ENCODE data around the gene CLVS2. TPM values are rescaled to one million over a fixed set of nuclear protein-coding genes. Genes with fewer than 3 reads are reported as not detected.

CLVS2 gene
- total and polyA plus RNA-seq, 3 experiments from 2014 or later, result not detected

- Mint-ChIP-seq H3K27ac (peak overlapping the region in 1 of 8 donors; percentile 10), H3K36me3 (no peaks in the 10 kb centered on the region), H3K27me3 (no peaks in the 10 kb centered on the region), H3K9me3 (peaks cover 2 to 4% (median 4%) of the 10 kb centered on the region in 5 donors), H3K4me3 (no peak overlapping the region), H3K4me1 (no peaks in the 10 kb centered on the region)
- no peak for DNase-seq
- Histone ChIP-seq H3K4me3 (ENCODE audit: low read length) (no peak overlapping the region), H3K27ac (ENCODE audit: low read depth, low read length) (no peak overlapping the region), H3K36me3 (ENCODE audit: insufficient read depth, low read length) (no peaks in the 10 kb centered on the region), H3K27me3 (ENCODE audit: insufficient read depth, low read length, poor library complexity, severe bottlenecking) (no peaks in the 10 kb centered on the region), H3K4me1 (ENCODE audit: insufficient read depth, low read length) (no peaks in the 10 kb centered on the region), H3K9me3 (ENCODE audit: low read length) (no peaks in the 10 kb centered on the region)
- ChIA-PET POLR2A (no interaction called here), CTCF (no interaction called here)
These were observed 40.6 kb downstream of the CLVS2 start for GRCh38 chr6:123036648-123037047.

DNA sequence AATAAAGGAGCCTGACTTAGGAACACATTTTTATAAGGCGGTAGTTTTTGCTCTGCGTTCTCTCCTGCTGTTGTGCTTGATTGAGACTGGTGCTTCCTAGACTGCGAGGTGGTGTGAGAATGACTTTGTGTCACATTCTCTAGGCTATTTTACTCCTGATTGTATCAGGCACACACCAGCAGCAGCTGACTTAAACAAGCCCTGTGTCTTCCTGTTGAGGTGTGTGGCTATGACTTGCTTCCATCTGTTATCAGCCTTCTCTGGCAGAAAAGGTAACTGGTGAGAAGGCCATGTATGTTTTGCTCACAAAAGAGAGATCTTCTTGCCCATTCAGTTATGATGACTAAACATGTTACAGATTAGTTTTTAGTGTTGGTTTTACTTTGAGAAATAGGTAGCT lies 43.4 kb downstream of the CLVS2 start:
- H3K4me3 Mint-ChIP-seq, result no peak overlapping the region
- Histone ChIP-seq H3K27me3 (ENCODE audit: insufficient read depth, low read length, poor library complexity, severe bottlenecking) (no peaks in the 10 kb centered on the region), H3K27ac (ENCODE audit: low read depth, low read length) (no peak overlapping the region), H3K4me1 (ENCODE audit: insufficient read depth, low read length) (no peaks in the 10 kb centered on the region), H3K9me3 (ENCODE audit: low read length) (no peaks in the 10 kb centered on the region), H3K4me3 (ENCODE audit: low read length) (no peak overlapping the region), H3K36me3 (ENCODE audit: insufficient read depth, low read length) (no peaks in the 10 kb centered on the region)
- no peak overlapping the region for H3K27ac Mint-ChIP-seq
- H3K36me3 Mint-ChIP-seq, result no peaks in the 10 kb centered on the region
- no peaks in the 10 kb centered on the region for H3K4me1 Mint-ChIP-seq
- peaks cover 0 to 4% (median 3%) of the 10 kb centered on the region in 5 donors for H3K9me3 Mint-ChIP-seq
- ChIA-PET CTCF (no interaction called here), POLR2A (no interaction called here)
- H3K27me3 Mint-ChIP-seq, result no peaks in the 10 kb centered on the region
- no peak for DNase-seq

DNA sequence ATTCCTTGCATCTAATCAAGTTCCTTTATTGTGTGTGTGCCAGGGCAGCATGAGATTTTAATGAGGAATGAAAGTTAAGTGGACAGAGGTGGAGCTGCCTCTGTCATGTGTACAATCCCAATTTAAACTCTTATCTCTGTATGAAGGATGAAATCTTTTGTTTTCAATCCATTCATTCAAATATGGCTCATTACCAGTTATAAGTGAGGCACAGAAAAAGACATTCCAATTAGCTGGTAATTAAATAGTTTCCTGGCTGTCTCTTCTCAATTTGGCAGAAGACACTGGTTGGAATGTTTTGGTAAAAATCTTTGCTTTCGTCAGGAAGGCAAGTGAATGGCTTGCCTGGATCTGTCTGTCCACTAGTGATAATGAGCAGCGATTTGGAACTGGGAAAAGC lies 46.4 kb downstream of the CLVS2 start:
- H3K4me3 Mint-ChIP-seq, result no peak overlapping the region
- Histone ChIP-seq H3K36me3 (ENCODE audit: insufficient read depth, low read length) (no peaks in the 10 kb centered on the region), H3K27me3 (ENCODE audit: insufficient read depth, low read length, poor library complexity, severe bottlenecking) (no peaks in the 10 kb centered on the region), H3K27ac (ENCODE audit: low read depth, low read length) (no peak overlapping the region), H3K4me3 (ENCODE audit: low read length) (no peak overlapping the region), H3K9me3 (ENCODE audit: low read length) (no peaks in the 10 kb centered on the region), H3K4me1 (ENCODE audit: insufficient read depth, low read length) (no peaks in the 10 kb centered on the region)
- H3K4me1 Mint-ChIP-seq, result no peaks in the 10 kb centered on the region
- no peaks in the 10 kb centered on the region for H3K36me3 Mint-ChIP-seq
- no peak overlapping the region for H3K27ac Mint-ChIP-seq
- H3K27me3 Mint-ChIP-seq, result no peaks in the 10 kb centered on the region
- peaks cover 0 to 4% (median 3%) of the 10 kb centered on the region in 5 donors for H3K9me3 Mint-ChIP-seq
- ChIA-PET POLR2A (no interaction called here), CTCF (no interaction called here)
- DNase-seq, result no peak

DNA sequence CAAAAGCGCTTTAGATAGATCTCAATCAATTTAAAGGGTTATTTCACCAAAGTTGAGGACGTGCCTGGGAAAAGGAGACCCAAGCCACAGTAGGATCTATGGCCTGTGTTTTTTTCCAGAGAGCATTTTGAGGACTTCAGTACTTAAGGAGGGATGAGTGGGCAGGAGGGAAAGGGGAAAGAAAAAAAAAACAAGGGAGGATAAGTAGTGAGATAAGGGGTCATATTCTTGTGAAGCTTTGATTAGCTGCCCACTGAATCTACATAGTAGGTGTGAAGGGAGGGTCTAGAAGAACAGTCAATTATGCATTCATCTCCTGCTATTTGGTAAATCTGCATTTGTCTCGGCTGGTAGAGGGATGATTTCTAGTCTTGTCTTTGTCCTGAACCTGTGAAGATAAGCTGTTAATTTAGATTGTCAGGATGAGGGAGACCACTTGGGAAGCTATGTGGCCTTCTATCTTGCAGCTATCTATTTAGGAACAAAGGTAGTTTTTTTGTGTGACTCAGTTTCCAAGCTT lies 48.4 kb downstream of the CLVS2 start:
- no peaks in the 10 kb centered on the region for H3K9me3 ChIP-seq (ENCODE audit: low read length)
- Mint-ChIP-seq H3K9me3 (peaks cover 0 to 5% (median 3%) of the 10 kb centered on the region in 5 donors), H3K4me1 (no peaks in the 10 kb centered on the region), H3K4me3 (no peak overlapping the region), H3K27ac (no peak overlapping the region), H3K27me3 (no peaks in the 10 kb centered on the region), H3K36me3 (no peaks in the 10 kb centered on the region)
- CTCF ChIA-PET, result no interaction called here
- no peak overlapping the region for H3K4me3 ChIP-seq (ENCODE audit: low read length)
- DNase-seq, result no peak
- POLR2A ChIA-PET, result no interaction called here
- H3K27ac ChIP-seq (ENCODE audit: low read depth, low read length), result no peak overlapping the region
- no peaks in the 10 kb centered on the region for H3K27me3 ChIP-seq (ENCODE audit: insufficient read depth, low read length, poor library complexity, severe bottlenecking)
- no peaks in the 10 kb centered on the region for H3K4me1 ChIP-seq (ENCODE audit: insufficient read depth, low read length)
- H3K36me3 ChIP-seq (ENCODE audit: insufficient read depth, low read length), result no peaks in the 10 kb centered on the region

GRCh38 chr6:123053602-123054225 lies 57.7 kb downstream of the CLVS2 start:
- no peak for DNase-seq
- Histone ChIP-seq H3K4me1 (ENCODE audit: insufficient read depth, low read length) (no peaks in the 10 kb centered on the region), H3K27ac (ENCODE audit: low read depth, low read length) (no peak overlapping the region), H3K9me3 (ENCODE audit: low read length) (no peaks in the 10 kb centered on the region), H3K4me3 (ENCODE audit: low read length) (no peak overlapping the region), H3K27me3 (ENCODE audit: insufficient read depth, low read length, poor library complexity, severe bottlenecking) (no peaks in the 10 kb centered on the region), H3K36me3 (ENCODE audit: insufficient read depth, low read length) (no peaks in the 10 kb centered on the region)
- Mint-ChIP-seq H3K9me3 (peaks cover 0 to 5% (median 0%) of the 10 kb centered on the region in 5 donors), H3K27me3 (no peaks in the 10 kb centered on the region), H3K4me3 (no peak overlapping the region), H3K36me3 (no peaks in the 10 kb centered on the region), H3K4me1 (no peaks in the 10 kb centered on the region), H3K27ac (no peak overlapping the region)
- ChIA-PET CTCF (no interaction called here), POLR2A (no interaction called here)

GRCh38 chr6:123055256-123055655 lies 59.2 kb downstream of the CLVS2 start:
- Mint-ChIP-seq H3K4me3 (no peak overlapping the region), H3K27me3 (no peaks in the 10 kb centered on the region), H3K9me3 (peaks cover 0 to 5% (median 3%) of the 10 kb centered on the region in 5 donors), H3K36me3 (no peaks in the 10 kb centered on the region), H3K27ac (no peak overlapping the region), H3K4me1 (no peaks in the 10 kb centered on the region)
- no peak for DNase-seq
- CTCF ChIA-PET, result no interaction called here
- Histone ChIP-seq H3K4me1 (ENCODE audit: insufficient read depth, low read length) (no peaks in the 10 kb centered on the region), H3K27ac (ENCODE audit: low read depth, low read length) (no peak overlapping the region), H3K4me3 (ENCODE audit: low read length) (no peak overlapping the region), H3K9me3 (ENCODE audit: low read length) (no peaks in the 10 kb centered on the region), H3K27me3 (ENCODE audit: insufficient read depth, low read length, poor library complexity, severe bottlenecking) (no peaks in the 10 kb centered on the region), H3K36me3 (ENCODE audit: insufficient read depth, low read length) (no peaks in the 10 kb centered on the region)
- POLR2A ChIA-PET, result no interaction called here

GRCh38 chr6:123062670-123063069 lies 66.6 kb downstream of the CLVS2 start:
- ChIA-PET POLR2A (no interaction called here), CTCF (no interaction called here)
- Histone ChIP-seq H3K4me1 (ENCODE audit: insufficient read depth, low read length) (no peaks in the 10 kb centered on the region), H3K27me3 (ENCODE audit: insufficient read depth, low read length, poor library complexity, severe bottlenecking) (no peaks in the 10 kb centered on the region), H3K9me3 (ENCODE audit: low read length) (no peaks in the 10 kb centered on the region), H3K4me3 (ENCODE audit: low read length) (no peak overlapping the region), H3K36me3 (ENCODE audit: insufficient read depth, low read length) (no peaks in the 10 kb centered on the region), H3K27ac (ENCODE audit: low read depth, low read length) (no peak overlapping the region)
- Mint-ChIP-seq H3K27ac (no peak overlapping the region), H3K4me3 (no peak overlapping the region), H3K9me3 (peaks cover 0 to 6% (median 3%) of the 10 kb centered on the region in 5 donors), H3K4me1 (no peaks in the 10 kb centered on the region), H3K36me3 (no peaks in the 10 kb centered on the region), H3K27me3 (no peaks in the 10 kb centered on the region)
- no peak for DNase-seq

- Histone ChIP-seq H3K36me3 (ENCODE audit: insufficient read depth, low read length) (no peaks in the 10 kb centered on the region), H3K4me3 (ENCODE audit: low read length) (no peak overlapping the region), H3K4me1 (ENCODE audit: insufficient read depth, low read length) (no peaks in the 10 kb centered on the region), H3K27ac (ENCODE audit: low read depth, low read length) (no peak overlapping the region), H3K9me3 (ENCODE audit: low read length) (no peaks in the 10 kb centered on the region), H3K27me3 (ENCODE audit: insufficient read depth, low read length, poor library complexity, severe bottlenecking) (no peaks in the 10 kb centered on the region)
- Mint-ChIP-seq H3K4me1 (no peaks in the 10 kb centered on the region), H3K36me3 (no peaks in the 10 kb centered on the region), H3K27me3 (no peaks in the 10 kb centered on the region), H3K27ac (no peak overlapping the region), H3K9me3 (peaks cover 0 to 9% (median under 1%) of the 10 kb centered on the region in 5 donors), H3K4me3 (no peak overlapping the region)
- no peak for DNase-seq
- CTCF ChIA-PET, result no interaction called here
- POLR2A ChIA-PET, result no interaction called here
These were observed 68.0 kb downstream of the CLVS2 start for GRCh38 chr6:123064038-123064437.
